Body of pancreas (tissue), 4 donors: ENCODE data around the gene CCDC89.

ENCODE experiments used
- POLR2A ChIP-seq, 3 donors: fragments of 450-650 bp; IDR thresholded peaks; one replicate each; pipeline ENCODE4 v1.6.1; 2016; ENCODE audit warnings: antibody characterized with exemption in 3 of 3, mild to moderate bottlenecking in 2 of 3
- TF ChIP-seq, protein P1 (sequence below), 7 experiments: fragments of 450-650 bp in 4 of 7; fragments of 200-600 bp in 3 of 7; sonication (generic) in 3 of 7; IDR thresholded peaks; one replicate each; pipeline ENCODE4 v1.5.1; 2016 to 2019; ENCODE audit warnings: antibody characterized with exemption in 7 of 7

DNA sequence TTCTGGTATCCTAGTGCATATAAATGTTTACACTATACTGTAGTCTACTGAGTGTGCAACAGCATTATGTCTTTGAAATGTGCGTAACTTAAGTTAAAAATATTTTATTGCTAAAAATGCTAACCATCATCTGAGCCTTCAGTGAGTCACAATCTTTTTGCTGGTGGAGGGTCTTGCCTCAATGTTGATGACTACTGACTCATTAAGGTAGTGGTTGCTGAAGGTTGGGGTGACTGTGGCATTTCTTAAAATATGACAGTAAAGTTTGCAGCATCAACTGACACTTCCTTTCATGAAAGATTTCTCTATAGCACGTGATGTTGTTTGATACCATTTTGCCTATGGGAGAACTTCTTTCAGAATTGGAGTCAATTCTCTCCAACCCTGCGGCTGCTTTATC is 12.6 kb downstream of the CCDC89 start:
- no peak for TF ChIP-seq POLR2A (IDR thresholded peaks at IDR 0.05)
- TF ChIP-seq, protein P1, sequence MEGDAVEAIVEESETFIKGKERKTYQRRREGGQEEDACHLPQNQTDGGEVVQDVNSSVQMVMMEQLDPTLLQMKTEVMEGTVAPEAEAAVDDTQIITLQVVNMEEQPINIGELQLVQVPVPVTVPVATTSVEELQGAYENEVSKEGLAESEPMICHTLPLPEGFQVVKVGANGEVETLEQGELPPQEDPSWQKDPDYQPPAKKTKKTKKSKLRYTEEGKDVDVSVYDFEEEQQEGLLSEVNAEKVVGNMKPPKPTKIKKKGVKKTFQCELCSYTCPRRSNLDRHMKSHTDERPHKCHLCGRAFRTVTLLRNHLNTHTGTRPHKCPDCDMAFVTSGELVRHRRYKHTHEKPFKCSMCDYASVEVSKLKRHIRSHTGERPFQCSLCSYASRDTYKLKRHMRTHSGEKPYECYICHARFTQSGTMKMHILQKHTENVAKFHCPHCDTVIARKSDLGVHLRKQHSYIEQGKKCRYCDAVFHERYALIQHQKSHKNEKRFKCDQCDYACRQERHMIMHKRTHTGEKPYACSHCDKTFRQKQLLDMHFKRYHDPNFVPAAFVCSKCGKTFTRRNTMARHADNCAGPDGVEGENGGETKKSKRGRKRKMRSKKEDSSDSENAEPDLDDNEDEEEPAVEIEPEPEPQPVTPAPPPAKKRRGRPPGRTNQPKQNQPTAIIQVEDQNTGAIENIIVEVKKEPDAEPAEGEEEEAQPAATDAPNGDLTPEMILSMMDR (IDR thresholded peaks at IDR 0.05), result no peak
